Activated CD8-positive, alpha-beta memory T cell treated with anti-CD3 and anti-CD28 coated beads, Interleukin-2, amount 10 ng/mL, durations not matched to agents 7 days and 5 days (primary cell): ENCODE data around the gene NOL3. TPM values are rescaled to one million over a fixed set of nuclear protein-coding genes. Genes with fewer than 3 reads are reported as not detected.
A peak's percentile ranks its signal among the peaks of the same experiment; 100 is the strongest.

Source experiments
- ATAC-seq: fragments of 150-1000 bp; cut with Tn5 transposase; one replicate; pipeline ENCODE4 v1.10.0; 2021; ENCODE audit warnings: moderate library complexity
- CTCF ChIA-PET: fragments of 350-600 bp; sonication (Branson Sonifier 250); formaldehyde crosslinking; loops from one replicate; lab custom pipeline; 2021; ENCODE audit warnings: antibody characterized with exemption; lab: Charles Lee
- DNase-seq: peaks from one replicate; pipeline ENCODE4 v3.0.0-alpha.2; 2020
- H3K27ac Mint-ChIP-seq: one replicate; pipeline ENCODE4 v1.8.0; 2021; ENCODE audit warnings: mild to moderate bottlenecking, mixed read lengths
- H3K27me3 Mint-ChIP-seq: one replicate; pipeline ENCODE4 v1.8.0; 2021; ENCODE audit warnings: mixed read lengths
- H3K36me3 Mint-ChIP-seq: one replicate; pipeline ENCODE4 v1.8.0; 2021; ENCODE audit warnings: mild to moderate bottlenecking, mixed read lengths
- H3K4me1 Mint-ChIP-seq: one replicate; pipeline ENCODE4 v1.8.0; 2021; ENCODE audit warnings: mixed read lengths
- H3K4me3 Mint-ChIP-seq: one replicate; pipeline ENCODE4 v1.8.0; 2021; ENCODE audit warnings: mild to moderate bottlenecking, moderate library complexity, mixed read lengths
- H3K9me3 Mint-ChIP-seq: one replicate; pipeline ENCODE4 v1.8.0; 2022; ENCODE audit warnings: low read depth, mixed read lengths
- total RNA-seq, 2 experiments: library from RNA; stranded (reverse); gene quantifications; one replicate each; pipeline ENCODE4 v1.2.3, GENCODE V29; 2021

Gene NOL3
- total RNA-seq, 2 experiments from 2014 or later, result 3.3 to 10.3 TPM

GRCh38 chr16:67181346-67181745, 11.0 kb downstream of the NOL3 start:
- no peak overlapping the region for H3K4me3 Mint-ChIP-seq
- DNase-seq (no peak), ATAC-seq (no peak)
- peaks cover 25% of the 10 kb centered on the region for H3K27me3 Mint-ChIP-seq
- CTCF ChIA-PET, result interaction anchor here (1.3 to 5.0 kb wide), 5 partner anchors 21 to 174 kb away, joined by 3 to 72 read pairs (median 4); partner anchors contain the start of genes FBXL8, HSF4 and TRADD
- H3K36me3 Mint-ChIP-seq, result no peaks in the 10 kb centered on the region
- peaks cover 28% of the 10 kb centered on the region for H3K4me1 Mint-ChIP-seq
- no peak overlapping the region for H3K27ac Mint-ChIP-seq
- H3K9me3 Mint-ChIP-seq, result no peaks in the 10 kb centered on the region

GRCh38 chr16:67182288-67182687, 11.9 kb downstream of the NOL3 start:
- no peak for DNase-seq
- Mint-ChIP-seq H3K4me1 (peaks cover 28% of the 10 kb centered on the region), H3K4me3 (no peak overlapping the region), H3K36me3 (no peaks in the 10 kb centered on the region), H3K27ac (no peak overlapping the region), H3K9me3 (no peaks in the 10 kb centered on the region), H3K27me3 (peaks cover 24% of the 10 kb centered on the region)
- no peak for ATAC-seq
- CTCF ChIA-PET, result interaction anchor here (1.3 to 5.0 kb wide), 10 partner anchors 9 to 228 kb away, joined by 3 to 72 read pairs (median 5); partner anchors contain the start of genes FBXL8, HSF4, NOL3 and TRADD

- CTCF ChIA-PET, result interaction anchor here (0.6 to 5.0 kb wide), 11 partner anchors 9 to 231 kb away, joined by 3 to 72 read pairs (median 5); partner anchors contain the start of genes CES3, FBXL8, HSF4 and NOL3
- ATAC-seq (no peak), DNase-seq (no peak)
- no peak overlapping the region for H3K4me3 Mint-ChIP-seq
- no peaks in the 10 kb centered on the region for H3K9me3 Mint-ChIP-seq
- no peaks in the 10 kb centered on the region for H3K36me3 Mint-ChIP-seq
- peaks cover 21% of the 10 kb centered on the region for H3K4me1 Mint-ChIP-seq
- no peak overlapping the region for H3K27ac Mint-ChIP-seq
- peaks cover 18% of the 10 kb centered on the region for H3K27me3 Mint-ChIP-seq
Observed at GRCh38 chr16:67183284-67183626, 12.9 kb downstream of the NOL3 start.

GRCh38 chr16:67183627-67184452, 13.5 kb downstream of the NOL3 start, which contains the start of gene MATCAP1:
Gene MATCAP1, minus strand, starts transcription at chr16:67183963. Its CDS starts 3,353 bp downstream, at chr16:67180610.
- Mint-ChIP-seq H3K9me3 (no peaks in the 10 kb centered on the region), H3K4me3 (peak within 1 kb of the TSS; percentile 31), H3K27me3 (peaks cover 18% of the 10 kb centered on the region), H3K4me1 (peaks cover 16% of the 10 kb centered on the region), H3K36me3 (no peaks in the 10 kb centered on the region), H3K27ac (no peak within 1 kb of the TSS)
- peak; percentile 98 for DNase-seq
- peak; percentile 96 for ATAC-seq
- CTCF ChIA-PET, result interaction anchor here (0.6 to 5.0 kb wide), 20 partner anchors 9 to 236 kb away, joined by 3 to 72 read pairs (median 5); partner anchors contain the start of genes CES3, ELMO3, FBXL8 and HSF4

GRCh38 chr16:67184453-67184994, 14.2 kb downstream of the NOL3 start:
- H3K9me3 Mint-ChIP-seq, result no peaks in the 10 kb centered on the region
- CTCF ChIA-PET, result interaction anchor here (0.6 to 5.0 kb wide), 31 partner anchors 8 to 288 kb away, joined by 3 to 72 read pairs (median 5); partner anchors contain the start of genes B3GNT9, CES3, ELMO3 and FBXL8
- H3K36me3 Mint-ChIP-seq, result no peaks in the 10 kb centered on the region
- DNase-seq (no peak), ATAC-seq (peak; percentile 2)
- peaks cover 18% of the 10 kb centered on the region for H3K27me3 Mint-ChIP-seq
- peaks cover 15% of the 10 kb centered on the region for H3K4me1 Mint-ChIP-seq
- no peak overlapping the region for H3K27ac Mint-ChIP-seq
- H3K4me3 Mint-ChIP-seq, result peak overlapping the region; percentile 31

GRCh38 chr16:67184995-67185650, 14.8 kb downstream of the NOL3 start:
- no peaks in the 10 kb centered on the region for H3K36me3 Mint-ChIP-seq
- H3K27ac Mint-ChIP-seq, result no peak overlapping the region
- peak overlapping the region; percentile 68 for H3K4me3 Mint-ChIP-seq
- peaks cover 15% of the 10 kb centered on the region for H3K4me1 Mint-ChIP-seq
- DNase-seq (peak; percentile 93), ATAC-seq (peak; percentile 28)
- CTCF ChIA-PET, result interaction anchor here (0.6 to 5.0 kb wide), 32 partner anchors 8 to 289 kb away, joined by 3 to 72 read pairs (median 5); partner anchors contain the start of genes B3GNT9, CES3, ELMO3 and FBXL8
- H3K9me3 Mint-ChIP-seq, result no peaks in the 10 kb centered on the region
- H3K27me3 Mint-ChIP-seq, result peaks cover 18% of the 10 kb centered on the region

- peak overlapping the region; percentile 68 for H3K4me3 Mint-ChIP-seq
- H3K27ac Mint-ChIP-seq, result no peak overlapping the region
- H3K9me3 Mint-ChIP-seq, result no peaks in the 10 kb centered on the region
- peaks cover 18% of the 10 kb centered on the region for H3K27me3 Mint-ChIP-seq
- peaks cover 15% of the 10 kb centered on the region for H3K4me1 Mint-ChIP-seq
- no peaks in the 10 kb centered on the region for H3K36me3 Mint-ChIP-seq
- DNase-seq (no peak), ATAC-seq (no peak)
- CTCF ChIA-PET, result interaction anchor here (0.8 to 5.0 kb wide), 26 partner anchors 9 to 239 kb away, joined by 3 to 72 read pairs (median 6); partner anchors contain the start of genes B3GNT9, CES3, ELMO3 and FBXL8
Observed at GRCh38 chr16:67185651-67186134, 15.4 kb downstream of the NOL3 start.

- CTCF ChIA-PET, result interaction anchor here (1.0 to 4.4 kb wide), 6 partner anchors 13 to 211 kb away, joined by 3 to 52 read pairs (median 17); partner anchors contain the start of genes NOL3 and TMEM208
- DNase-seq, result no peak
- H3K4me1 Mint-ChIP-seq, result peaks cover 18% of the 10 kb centered on the region
- ATAC-seq, result no peak
- H3K4me3 Mint-ChIP-seq, result no peak overlapping the region
- no peak overlapping the region for H3K27ac Mint-ChIP-seq
- peaks cover 18% of the 10 kb centered on the region for H3K27me3 Mint-ChIP-seq
- no peaks in the 10 kb centered on the region for H3K9me3 Mint-ChIP-seq
- no peaks in the 10 kb centered on the region for H3K36me3 Mint-ChIP-seq
Observed at GRCh38 chr16:67186550-67186950, 16.2 kb downstream of the NOL3 start.

- Mint-ChIP-seq H3K27me3 (peaks cover 18% of the 10 kb centered on the region), H3K36me3 (no peaks in the 10 kb centered on the region), H3K4me3 (no peak overlapping the region), H3K4me1 (peaks cover 22% of the 10 kb centered on the region), H3K27ac (no peak overlapping the region), H3K9me3 (no peaks in the 10 kb centered on the region)
- DNase-seq, result no peak
- no peak for ATAC-seq
- CTCF ChIA-PET, result interaction anchor here (1.0 to 3.8 kb wide), 5 partner anchors 13 to 40 kb away, joined by 3 to 14 read pairs (median 6); partner anchors contain the start of genes HSF4, NOL3 and TMEM208
Observed at GRCh38 chr16:67187175-67187890, 17.0 kb downstream of the NOL3 start.

- H3K36me3 Mint-ChIP-seq, result peaks cover 4% of the 10 kb centered on the region
- H3K27ac Mint-ChIP-seq, result no peak overlapping the region
- CTCF ChIA-PET, result interaction anchor here (1.2 to 3.8 kb wide), 3 partner anchors 14 to 58 kb away, joined by 3 to 14 read pairs (median 6); partner anchors contain the start of gene NOL3
- H3K4me1 Mint-ChIP-seq, result peaks cover 31% of the 10 kb centered on the region
- no peak for ATAC-seq
- no peaks in the 10 kb centered on the region for H3K9me3 Mint-ChIP-seq
- no peak for DNase-seq
- no peak overlapping the region for H3K4me3 Mint-ChIP-seq
- H3K27me3 Mint-ChIP-seq, result peaks cover 18% of the 10 kb centered on the region
Observed at GRCh38 chr16:67188323-67188722, 18.0 kb downstream of the NOL3 start.

GRCh38 chr16:67188798-67189197, 18.5 kb downstream of the NOL3 start:
- H3K9me3 Mint-ChIP-seq, result no peaks in the 10 kb centered on the region
- peaks cover 5% of the 10 kb centered on the region for H3K36me3 Mint-ChIP-seq
- ATAC-seq (no peak), DNase-seq (no peak)
- CTCF ChIA-PET, result interaction anchor here (1.2 to 1.6 kb wide), 2 partner anchors 15 to 57 kb away, joined by 3 to 6 read pairs; no protein-coding TSS in a partner anchor
- no peak overlapping the region for H3K4me3 Mint-ChIP-seq
- H3K4me1 Mint-ChIP-seq, result peaks cover 36% of the 10 kb centered on the region
- H3K27ac Mint-ChIP-seq, result no peak overlapping the region
- peaks cover 18% of the 10 kb centered on the region for H3K27me3 Mint-ChIP-seq

GRCh38 chr16:67190041-67190440, 19.7 kb downstream of the NOL3 start, which contains the start of gene EXOC3L1:
Gene EXOC3L1, minus strand, starts transcription at chr16:67190136. Its CDS starts 460 bp downstream, at chr16:67189676.
- H3K36me3 Mint-ChIP-seq, result peaks cover 16% of the 10 kb centered on the region
- H3K4me1 Mint-ChIP-seq, result peaks cover 43% of the 10 kb centered on the region
- CTCF ChIA-PET, result interaction anchor here (0.6 to 1.0 kb wide), 2 partner anchors 17 to 35 kb away, joined by 3 read pairs; no protein-coding TSS in a partner anchor
- DNase-seq, result no peak
- ATAC-seq, result no peak
- H3K27me3 Mint-ChIP-seq, result peaks cover 15% of the 10 kb centered on the region
- H3K9me3 Mint-ChIP-seq, result no peaks in the 10 kb centered on the region
- no peak within 1 kb of the TSS for H3K27ac Mint-ChIP-seq
- H3K4me3 Mint-ChIP-seq, result no peak within 1 kb of the TSS
